Psoas muscle (tissue), 8 donors: ENCODE measurements around the gene ZNF26. TPM values are rescaled to one million over a fixed set of nuclear protein-coding genes. Genes with fewer than 3 reads are reported as not detected.

Source experiments
- ATAC-seq, 4 donors: fragments of 200-7000 bp; cut with Tn5 transposase; one replicate each; pipeline ENCODE4 v1.9.1; 2020; ENCODE audit warnings: moderate library complexity in 3 of 4, mild to moderate bottlenecking in 2 of 4
- DNase-seq, 2 donors: peaks; one replicate each; pipeline ENCODE4 v3.0.0-alpha.2; 2020
- H3K27ac ChIP-seq: fragments of 200-600 bp; one replicate; pipeline ENCODE4 v1.8.0; 2022
- H3K27me3 ChIP-seq, 3 donors: fragments of 200-600 bp in 1 of 3; one replicate each; pipeline versions ENCODE4 v1.6.1 to v1.8.0; 2013 to 2022; ENCODE audit warnings: low read length in 2 of 3, mild to moderate bottlenecking in 2 of 3, moderate library complexity in 1 of 3; ENCODE audit not compliant: insufficient read depth in 3 of 3
- H3K36me3 ChIP-seq, 2 donors: fragments of 200-600 bp in 1 of 2; one replicate each; pipeline versions ENCODE4 v1.6.1 to v1.8.0; 2013 to 2022; ENCODE audit warnings: low read depth in 1 of 2, mild to moderate bottlenecking in 1 of 2, moderate library complexity in 1 of 2; ENCODE audit not compliant: insufficient read depth in 1 of 2
- H3K4me1 ChIP-seq: fragments of 200-600 bp; one replicate; pipeline ENCODE4 v1.8.0; 2022
- H3K4me3 ChIP-seq: fragments of 200-600 bp; one replicate; pipeline ENCODE4 v1.8.0; 2022; ENCODE audit warnings: mild to moderate bottlenecking
- H3K9me3 ChIP-seq: fragments of 200-600 bp; one replicate; pipeline ENCODE4 v1.8.0; 2022
- CTCF ChIP-seq: fragments of 200-600 bp; IDR thresholded peaks from one replicate; pipeline ENCODE4 v1.8.0; 2022; ENCODE audit warnings: antibody characterized with exemption
- WGBS, 3 donors: extraction: QIAGEN DNeasy Blood & Tissue Kit; methylation state at CpG; one replicate each; pipeline versions ENCODE4 v1.1.6 to v1.1.7; 2013; 5-methylcytosine and 5-hydroxymethylcytosine counted together
- intact Hi-C, 2 donors: fragments of 100-400 bp; cut with DNase I; formaldehyde crosslinking; loops; one replicate each; pipeline versions ENCODE4 v1.11.0 to v1.14.2; 2022
- polyA plus RNA-seq, 3 donors: library from polyadenylated mRNA; stranded (reverse); fragments of 200-250 nt; gene quantifications; one replicate each; pipeline ENCODE4 v1.2.3, GENCODE V29; 2013
- total RNA-seq, 4 donors: library from RNA; stranded (reverse); fragmentation: NEBNext Ultra II Directional in 2 of 4; extraction: Animal tissue kit (Norgen Biotek cat#: 25700) in 2 of 4; gene quantifications; one replicate each; pipeline versions ENCODE4 v1.2.1 to v1.2.4, GENCODE V29; 2021 to 2023
- donor health status: healthy with polysubstance abuse.
- donor health status: DM: no; HTN: no; CAD: no; lungs with moderate emphysema.
- donor health status: Bipolar disorder and iron deficiency.
- donor health status: healthy.
- donor health status: DM: yes; HTN: yes; CAD: no.
- donor health status: DM: no; HTN: no; CAD: no.
- donor health status: DM: no; HTN: no; CAD: no.
- donor health status: DM: yes; HTN: yes; CAD: no.

ZNF26 gene
- total and polyA plus RNA-seq, 7 donors = 1.4 to 4.0 (median 3.1) TPM

- no peak overlapping the region for H3K27ac ChIP-seq
- DNase-seq = no peak
- peaks cover 100% of the 10 kb centered on the region for H3K9me3 ChIP-seq
- H3K4me3 ChIP-seq = no peak overlapping the region
- H3K36me3 ChIP-seq = peaks cover 19 to 48% of the 10 kb centered on the region in 2 donors
- no peak for TF ChIP-seq CTCF
- intact Hi-C loops = no loop called here
- H3K4me1 ChIP-seq = no peaks in the 10 kb centered on the region
- no peak for ATAC-seq
- no peaks in the 10 kb centered on the region for H3K27me3 ChIP-seq
- WGBS, 3 donors = 97 to 99% (median 98%) methylated on average over 5 of the region's 5 CpGs
Measured at GRCh38 chr12:133057446-133057845, 71.3 kb downstream of the ZNF26 start.

GRCh38 chr12:133058203-133059113, 72.3 kb downstream of the ZNF26 start:
- Histone ChIP-seq H3K27ac (no peak overlapping the region), H3K27me3 (no peaks in the 10 kb centered on the region), H3K4me3 (no peak overlapping the region), H3K4me1 (no peaks in the 10 kb centered on the region), H3K36me3 (peaks cover 15 to 41% of the 10 kb centered on the region in 2 donors), H3K9me3 (peaks cover 100% of the 10 kb centered on the region)
- ATAC-seq = no peak
- no peak for TF ChIP-seq CTCF
- WGBS, 3 donors = 95 to 99% (median 96%) methylated on average over 8 of the region's 8 CpGs
- DNase-seq = no peak
- intact Hi-C loops = no loop called here

- WGBS, 3 donors = 96 to 97% (median 97%) methylated on average over 1 of the region's 1 CpG
- intact Hi-C loops = no loop called here
- H3K4me3 ChIP-seq = no peak overlapping the region
- no peak overlapping the region for H3K27ac ChIP-seq
- no peak for DNase-seq
- H3K36me3 ChIP-seq = peaks cover 9 to 10% of the 10 kb centered on the region in 2 donors
- no peaks in the 10 kb centered on the region for H3K4me1 ChIP-seq
- no peaks in the 10 kb centered on the region for H3K27me3 ChIP-seq
- no peak for TF ChIP-seq CTCF
- ATAC-seq = no peak
- peaks cover 97% of the 10 kb centered on the region for H3K9me3 ChIP-seq
Measured at GRCh38 chr12:133061954-133062353, 75.8 kb downstream of the ZNF26 start.

- H3K36me3 ChIP-seq = peaks cover 4 to 6% of the 10 kb centered on the region in 2 donors
- no peak for DNase-seq
- no peak for TF ChIP-seq CTCF
- peaks cover 97% of the 10 kb centered on the region for H3K9me3 ChIP-seq
- intact Hi-C loops = no loop called here
- 96 to 100% (median 100%) methylated on average over 1 of the region's 1 CpG for WGBS, 3 donors
- ATAC-seq = no peak
- no peak overlapping the region for H3K27ac ChIP-seq
- H3K4me1 ChIP-seq = no peaks in the 10 kb centered on the region
- no peak overlapping the region for H3K4me3 ChIP-seq
- no peaks in the 10 kb centered on the region for H3K27me3 ChIP-seq
Measured at GRCh38 chr12:133063556-133063955, 77.4 kb downstream of the ZNF26 start.
